GM19452 (cell line): ENCODE results near the gene EDN1.
"Not testable (repeated sequence)": the region's sequence is repeated elsewhere in the genome, so short reads cannot be mapped to it uniquely, and the experiment has no call there.

Experiments
- ATAC-seq: cut with Tn5 transposase; IDR thresholded peaks from one replicate; pipeline ENCODE4 v1.9.1; 2021; ENCODE audit not compliant: unreplicated experiment

EDN1 gene

DNA sequence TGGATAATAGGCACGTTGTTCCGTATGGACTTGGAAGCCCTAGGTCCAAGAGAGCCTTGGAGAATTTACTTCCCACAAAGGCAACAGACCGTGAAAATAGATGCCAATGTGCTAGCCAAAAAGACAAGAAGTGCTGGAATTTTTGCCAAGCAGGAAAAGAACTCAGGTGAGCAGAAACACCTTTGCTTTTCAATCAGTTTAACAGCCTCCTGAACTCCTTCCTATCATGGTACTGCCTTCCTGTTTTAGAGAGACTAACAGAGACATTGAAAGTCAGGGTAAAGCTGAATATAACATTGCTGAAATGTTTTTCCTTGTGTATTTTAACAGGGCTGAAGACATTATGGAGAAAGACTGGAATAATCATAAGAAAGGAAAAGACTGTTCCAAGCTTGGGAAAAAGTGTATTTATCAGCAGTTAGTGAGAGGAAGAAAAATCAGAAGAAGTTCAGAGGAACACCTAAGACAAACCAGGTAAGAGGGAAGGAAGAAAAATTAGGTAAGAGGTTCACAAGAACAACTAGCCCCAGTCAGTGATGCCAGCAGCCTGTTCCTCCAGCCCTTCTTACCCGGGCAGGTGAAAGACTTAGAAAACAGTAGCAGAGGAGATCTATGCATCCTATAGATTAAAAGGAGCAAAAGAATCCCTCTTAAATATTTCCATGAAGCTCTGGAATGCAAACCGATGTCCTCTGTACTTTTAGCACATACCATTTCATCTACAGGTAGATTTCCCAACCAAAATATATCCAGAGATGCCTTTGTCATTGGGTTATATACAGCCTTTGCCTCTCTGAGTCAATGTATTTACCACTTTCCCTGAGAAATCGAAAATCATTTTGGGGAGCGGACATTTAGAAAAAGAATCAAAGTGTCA is 4.0 kb downstream of the EDN1 start:
- no peak for ATAC-seq

DNA sequence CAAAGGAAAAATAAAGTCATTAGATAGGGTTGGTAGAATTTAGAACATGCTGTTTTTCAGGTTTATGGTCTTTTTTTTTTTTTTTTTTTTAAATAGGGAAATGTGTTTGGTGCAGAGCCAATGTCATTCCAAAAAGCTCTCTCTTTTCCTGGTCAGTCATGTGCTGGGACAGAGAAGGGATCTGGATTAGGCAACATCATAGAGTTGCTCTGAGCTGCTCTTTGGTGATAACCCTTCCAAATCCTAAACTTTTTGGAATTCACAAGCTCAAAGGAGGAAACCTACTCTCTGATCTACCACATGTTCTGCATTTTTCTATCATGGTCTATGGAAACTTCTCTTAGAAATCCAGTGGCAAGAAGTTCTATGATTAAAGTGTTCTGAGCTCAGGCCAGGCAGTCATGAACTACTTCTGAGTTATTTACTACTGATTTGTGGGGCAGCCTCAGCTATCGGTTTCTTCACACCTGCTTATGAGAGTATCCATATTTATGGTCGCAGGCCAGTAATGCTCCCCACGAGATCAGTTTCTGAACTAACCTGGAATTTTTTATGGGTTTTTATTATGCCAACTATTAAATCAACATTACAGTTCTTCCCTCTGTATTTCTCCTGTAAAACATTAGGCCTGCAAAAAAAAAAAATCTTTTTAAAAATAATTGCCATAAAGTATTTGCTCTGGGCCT is 4.8 kb downstream of the EDN1 start:
- no peak for ATAC-seq

DNA sequence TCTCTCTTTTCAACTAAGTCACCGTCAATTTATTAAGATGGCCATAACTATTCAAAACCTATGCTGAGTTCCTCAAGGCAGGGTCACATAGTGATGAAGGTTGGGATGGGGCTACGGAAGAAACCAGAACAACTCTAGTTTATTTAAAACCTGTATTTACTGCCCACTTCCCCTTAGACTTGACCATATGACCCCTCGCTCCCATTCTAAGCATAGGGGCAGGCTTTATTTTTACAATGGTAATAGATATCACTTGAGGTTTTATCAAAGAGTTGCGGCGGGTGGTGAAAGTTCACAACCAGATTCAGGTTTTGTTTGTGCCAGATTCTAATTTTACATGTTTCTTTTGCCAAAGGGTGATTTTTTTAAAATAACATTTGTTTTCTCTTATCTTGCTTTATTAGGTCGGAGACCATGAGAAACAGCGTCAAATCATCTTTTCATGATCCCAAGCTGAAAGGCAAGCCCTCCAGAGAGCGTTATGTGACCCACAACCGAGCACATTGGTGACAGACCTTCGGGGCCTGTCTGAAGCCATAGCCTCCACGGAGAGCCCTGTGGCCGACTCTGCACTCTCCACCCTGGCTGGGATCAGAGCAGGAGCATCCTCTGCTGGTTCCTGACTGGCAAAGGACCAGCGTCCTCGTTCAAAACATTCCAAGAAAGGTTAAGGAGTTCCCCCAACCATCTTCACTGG is 5.5 kb downstream of the EDN1 start:
- no peak for ATAC-seq

- ATAC-seq = no peak
These were observed 6.1 kb downstream of the EDN1 start for GRCh38 chr6:12296255-12296573.

DNA sequence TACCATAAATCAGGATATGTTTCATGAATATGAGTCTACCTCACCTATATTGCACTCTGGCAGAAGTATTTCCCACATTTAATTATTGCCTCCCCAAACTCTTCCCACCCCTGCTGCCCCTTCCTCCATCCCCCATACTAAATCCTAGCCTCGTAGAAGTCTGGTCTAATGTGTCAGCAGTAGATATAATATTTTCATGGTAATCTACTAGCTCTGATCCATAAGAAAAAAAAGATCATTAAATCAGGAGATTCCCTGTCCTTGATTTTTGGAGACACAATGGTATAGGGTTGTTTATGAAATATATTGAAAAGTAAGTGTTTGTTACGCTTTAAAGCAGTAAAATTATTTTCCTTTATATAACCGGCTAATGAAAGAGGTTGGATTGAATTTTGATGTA is 6.4 kb downstream of the EDN1 start:
- no peak for ATAC-seq

- ATAC-seq = no peak
These were observed 7.3 kb downstream of the EDN1 start for GRCh38 chr6:12297363-12298016.

GRCh38 chr6:12298017-12298978 is 8.1 kb downstream of the EDN1 start:
- no peak for ATAC-seq

DNA sequence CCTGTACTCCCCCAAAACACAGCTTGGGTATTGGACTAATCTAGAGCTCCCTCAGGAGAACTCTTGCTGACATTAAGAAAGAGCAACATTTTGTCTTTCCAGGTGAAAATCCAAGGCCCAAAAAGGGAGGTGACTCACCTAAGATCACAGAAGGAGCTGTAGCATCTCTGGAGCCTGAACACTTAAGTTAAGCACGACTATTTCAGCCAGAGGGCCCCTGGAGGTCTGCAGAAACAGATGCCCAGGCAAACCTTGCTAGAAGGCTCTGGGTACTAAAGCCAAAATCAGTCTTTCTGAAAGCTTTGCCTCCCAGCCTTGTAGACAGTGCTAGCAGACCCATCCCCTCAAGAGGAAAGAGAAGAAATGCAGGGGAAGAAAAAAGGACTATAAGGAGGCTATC is 8.8 kb downstream of the EDN1 start:
- ATAC-seq = no peak

DNA sequence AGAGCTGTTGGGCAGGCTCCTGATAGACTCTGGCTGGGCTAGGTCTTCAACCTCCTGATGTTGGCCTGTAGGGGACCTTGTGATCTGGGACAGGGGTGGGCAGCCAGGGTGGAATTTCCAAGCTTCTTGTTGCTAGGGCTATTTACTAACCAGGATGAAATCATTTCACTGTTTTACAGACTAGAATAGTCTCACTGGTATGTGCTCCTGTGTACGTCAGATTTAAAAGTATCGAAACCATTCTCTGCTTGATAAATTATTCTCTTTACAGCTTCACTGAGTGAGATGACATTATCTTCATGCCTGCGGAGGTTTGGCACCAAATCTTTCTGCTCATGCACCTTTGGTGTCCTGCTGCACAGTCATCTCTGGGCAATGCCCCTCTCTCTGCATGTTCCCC is 10.9 kb downstream of the EDN1 start:
- ATAC-seq = no peak

DNA sequence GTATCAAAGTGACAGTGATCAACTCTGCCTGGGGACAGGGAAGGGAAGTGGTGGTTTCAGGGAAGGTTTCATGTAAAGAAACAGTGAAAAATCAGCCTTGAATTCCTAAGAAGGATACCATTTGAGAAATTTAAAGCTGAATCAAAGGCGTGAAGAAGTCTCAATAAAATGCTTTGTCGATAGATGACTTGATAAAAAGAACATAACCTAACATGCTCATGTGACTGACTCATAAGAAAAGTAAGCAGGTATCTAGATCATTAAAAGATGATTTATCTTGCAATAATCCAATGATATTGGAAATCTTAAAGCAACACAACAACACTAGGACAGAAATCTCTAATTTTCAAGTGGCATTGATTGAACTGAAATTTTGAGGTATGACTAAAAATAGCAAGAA is 14.3 kb downstream of the EDN1 start:
- no peak for ATAC-seq

GRCh38 chr6:12309070-12309469 is 18.9 kb downstream of the EDN1 start:
- ATAC-seq = no peak

DNA sequence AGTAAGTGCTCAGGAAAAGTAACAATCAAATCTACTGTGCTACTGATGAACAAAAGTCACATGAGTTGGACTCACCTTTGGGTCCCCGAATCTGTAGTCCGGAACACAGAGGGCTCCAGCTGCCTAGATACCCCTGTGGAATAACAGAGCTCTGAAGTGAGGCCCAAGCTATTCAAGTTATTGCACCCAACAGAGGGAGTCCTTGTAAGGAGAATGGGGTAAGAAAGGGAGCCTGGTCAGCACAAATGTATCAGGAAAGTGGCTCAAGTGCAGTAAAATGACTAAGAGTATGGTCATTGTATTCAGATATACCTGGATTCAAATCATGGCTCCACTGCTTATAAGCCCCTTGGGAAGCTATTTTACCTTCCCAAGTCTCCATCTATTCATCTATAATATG is 20.9 kb downstream of the EDN1 start:
- ATAC-seq = no peak

- ATAC-seq = no peak
These were observed 22.6 kb downstream of the EDN1 start for GRCh38 chr6:12312736-12313135.

DNA sequence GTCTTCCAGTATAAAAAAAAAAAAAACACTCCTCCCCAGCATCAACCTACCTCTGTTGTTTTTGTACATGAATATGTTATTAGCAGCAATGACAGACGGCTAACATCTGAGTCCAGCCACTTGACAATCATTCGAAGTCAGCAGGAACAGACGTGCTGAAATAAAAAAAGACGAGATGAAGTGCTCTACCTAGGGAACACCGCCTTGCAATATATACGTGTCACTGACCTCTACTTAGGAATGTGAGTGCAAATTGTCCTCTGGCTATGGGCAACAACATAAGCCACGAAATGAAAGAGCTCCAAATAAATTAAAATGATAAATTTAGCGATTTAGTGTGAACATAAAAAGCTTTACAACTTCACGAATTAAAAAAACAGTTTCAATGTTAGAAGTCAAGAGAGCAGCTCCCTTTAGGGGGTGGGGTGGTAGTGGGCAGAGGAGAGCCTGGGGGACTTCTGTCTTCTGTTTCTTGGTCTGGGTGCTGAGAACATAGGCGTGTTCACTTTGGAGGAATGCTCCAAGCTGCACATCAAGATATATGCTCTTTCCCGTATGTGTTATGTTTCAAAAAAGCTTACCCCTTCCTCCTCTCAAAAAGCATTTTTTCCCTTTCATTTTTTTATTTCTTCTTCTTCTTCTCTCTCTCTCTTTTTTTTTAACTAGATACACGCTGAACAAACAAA is 23.3 kb downstream of the EDN1 start:
- no peak for ATAC-seq

DNA sequence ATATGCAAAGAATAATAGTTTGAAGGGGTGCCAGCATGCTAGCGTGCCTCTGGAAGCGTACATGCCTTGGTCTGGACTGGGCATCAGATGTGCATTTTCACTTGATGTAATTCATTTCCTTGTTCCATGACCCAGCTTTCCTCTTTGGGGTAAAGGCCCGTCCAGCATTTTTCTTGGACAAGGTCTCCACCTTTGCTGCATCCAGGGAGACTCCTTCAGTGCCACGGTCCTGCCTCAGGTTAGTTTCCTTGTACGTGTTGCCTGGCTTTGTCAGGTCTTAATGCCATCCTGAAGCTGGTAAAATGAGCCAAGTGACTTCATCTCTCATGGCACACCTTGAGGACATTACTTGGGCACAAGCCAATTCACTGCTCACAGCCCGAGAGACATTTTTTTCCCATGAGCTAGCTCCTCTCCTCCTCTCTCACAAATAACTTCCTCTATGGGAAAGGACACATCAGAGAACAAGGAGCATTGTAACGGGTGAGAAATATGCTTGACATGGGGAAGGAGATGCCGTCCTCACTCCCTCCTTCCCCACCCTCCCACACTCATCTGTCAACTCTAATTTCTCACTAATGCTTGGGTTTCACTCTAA is 23.9 kb downstream of the EDN1 start:
- no peak for ATAC-seq

DNA sequence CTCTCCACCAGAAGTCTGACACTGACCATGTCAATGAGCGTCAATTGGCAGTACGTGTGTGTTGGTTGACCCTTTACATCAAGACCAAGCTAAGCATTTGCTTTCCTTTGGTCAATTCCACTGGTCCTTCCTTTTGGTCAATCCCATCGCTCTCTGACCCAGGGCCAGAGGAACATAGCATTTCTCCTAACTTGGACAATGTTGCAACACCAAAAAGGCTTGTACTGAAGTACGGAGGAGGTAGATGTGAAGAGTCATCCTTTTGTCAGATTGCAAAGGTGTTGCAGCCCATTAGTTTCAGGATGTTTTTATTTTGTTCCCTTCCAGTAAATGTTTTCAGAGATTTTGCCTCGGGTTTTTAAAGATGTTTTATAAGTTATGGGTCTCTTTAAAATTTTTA is 24.6 kb downstream of the EDN1 start:
- no peak for ATAC-seq

- no peak for ATAC-seq
These were observed 25.3 kb downstream of the EDN1 start for GRCh38 chr6:12315292-12316081.

DNA sequence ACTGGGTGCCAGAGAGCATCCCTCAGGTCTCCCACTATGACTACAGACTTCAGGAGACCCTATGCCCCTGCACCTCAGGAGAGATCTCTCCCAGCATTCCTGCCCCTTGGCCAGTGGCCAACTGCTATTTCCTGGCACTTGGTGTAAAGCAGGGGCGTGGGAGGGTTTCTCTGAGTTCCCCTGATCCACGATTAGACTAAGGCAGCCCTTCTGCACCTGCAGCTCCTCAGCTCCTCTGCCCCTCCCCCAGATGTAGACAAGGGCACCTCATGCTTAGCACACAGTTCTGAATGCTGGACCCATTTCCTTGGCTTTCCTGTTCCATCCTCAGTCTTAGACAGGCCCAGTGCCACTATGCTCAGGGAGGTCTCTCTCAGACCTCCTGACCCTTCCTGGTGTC is 28.6 kb downstream of the EDN1 start:
- ATAC-seq = no peak

DNA sequence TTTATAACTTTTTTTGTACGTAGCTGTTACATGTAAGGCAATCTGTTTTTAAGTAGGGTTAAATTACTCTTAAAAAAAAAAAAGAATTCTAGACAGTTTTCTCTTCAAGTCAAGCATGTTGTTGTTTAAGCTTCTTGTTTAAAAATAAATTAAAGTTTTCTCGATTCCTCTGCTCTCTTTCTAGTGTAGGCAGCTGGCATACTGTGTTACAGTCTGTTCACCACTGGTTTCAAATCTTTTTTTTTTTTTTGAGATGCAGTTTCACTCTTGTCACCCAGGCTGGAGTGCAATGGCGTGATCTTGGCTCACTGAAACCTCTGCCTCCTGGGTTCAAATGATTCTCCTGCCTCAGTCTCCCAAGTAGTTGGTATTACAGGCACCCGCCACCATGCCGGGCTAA is 29.9 kb downstream of the EDN1 start:
- not testable (repeated sequence) for ATAC-seq
